CD14-positive monocyte (primary cell): ENCODE data around the gene HUNK. TPM values are rescaled to one million over a fixed set of nuclear protein-coding genes. Genes with fewer than 3 reads are reported as not detected.

ENCODE experiments used
- DNase-seq, 3 donors: peaks; one replicate each; pipeline ENCODE4 v3.0.0-alpha.2; 2011 to 2022
- H2AFZ ChIP-seq: 2 replicates; pipeline ENCODE4 v1.6.0; 2012; ENCODE audit warnings: mild to moderate bottlenecking, low read depth, low read length, inconsistent platforms; ENCODE audit not compliant: insufficient read depth, poor library complexity, severe bottlenecking
- H3K27ac ChIP-seq, 2 donors: 1 replicate in 1 of 2; 2 replicates in 1 of 2; pipeline ENCODE4 v1.5.1; 2012 to 2013; ENCODE audit warnings: low read length in 2 of 2, control low read depth in 1 of 2, inconsistent platforms in 1 of 2, low read depth in 1 of 2, mild to moderate bottlenecking in 1 of 2
- H3K27me3 ChIP-seq, 2 donors: one replicate each; pipeline versions ENCODE4 v1.6.0 to v1.6.1; 2011 to 2013; ENCODE audit warnings: low read length in 2 of 2; ENCODE audit not compliant: control insufficient read depth in 2 of 2, insufficient read depth in 2 of 2
- H3K36me3 ChIP-seq, 2 donors: replicated peaks in 1 of 2; 1 replicate in 1 of 2; 2 replicates in 1 of 2; pipeline versions ENCODE4 v1.5.1 to v1.6.1; 2012 to 2013; ENCODE audit warnings: low read length in 2 of 2, control low read depth in 1 of 2, inconsistent platforms in 1 of 2, mild to moderate bottlenecking in 1 of 2; ENCODE audit not compliant: insufficient read depth in 2 of 2, control insufficient read depth in 1 of 2
- H3K4me1 ChIP-seq, 2 donors: 1 replicate in 1 of 2; 2 replicates in 1 of 2; pipeline versions ENCODE4 v1.5.1 to v1.6.1; 2012 to 2013; ENCODE audit warnings: low read length in 2 of 2, control low read depth in 1 of 2, inconsistent platforms in 1 of 2, mild to moderate bottlenecking in 1 of 2, moderate library complexity in 1 of 2; ENCODE audit not compliant: insufficient read depth in 2 of 2, control insufficient read depth in 1 of 2
- H3K4me2 ChIP-seq: replicated peaks from 2 replicates; pipeline ENCODE3; 2012; ENCODE audit warnings: low read length, moderate library complexity, mild to moderate bottlenecking; ENCODE audit not compliant: poor library complexity, severe bottlenecking; ENCODE audit errors: extremely low read depth
- H3K4me3 ChIP-seq, 3 experiments: fragments of 200-600 bp in 1 of 3; sonication (generic) in 1 of 3; replicated peaks in 1 of 3; 1 replicate in 2 of 3; 2 replicates in 1 of 3; pipeline ENCODE4 v1.5.1; 2011 to 2013; ENCODE audit warnings: low read length in 3 of 3, mild to moderate bottlenecking in 3 of 3, control low read depth in 2 of 3, low read depth in 2 of 3, inconsistent platforms in 1 of 3, moderate library complexity in 1 of 3
- H3K79me2 ChIP-seq: 2 replicates; pipeline ENCODE4 v1.6.0; 2012; ENCODE audit warnings: mild to moderate bottlenecking, control low read depth, inconsistent platforms, low read length, moderate library complexity; ENCODE audit not compliant: insufficient read depth
- H3K9ac ChIP-seq: 2 replicates; pipeline ENCODE4 v1.6.0; 2017; ENCODE audit warnings: low read length, mild to moderate bottlenecking; ENCODE audit not compliant: insufficient read depth, poor library complexity, severe bottlenecking
- H3K9me3 ChIP-seq, 2 donors: replicated peaks in 1 of 2; 1 replicate in 1 of 2; 2 replicates in 1 of 2; pipeline versions ENCODE4 v1.5.1 to v1.6.1; 2012 to 2013; ENCODE audit warnings: low read length in 2 of 2, control low read depth in 1 of 2; ENCODE audit not compliant: control insufficient read depth in 1 of 2, insufficient read depth in 1 of 2
- H4K20me1 ChIP-seq: 2 replicates; pipeline ENCODE4 v1.6.0; 2012; ENCODE audit warnings: mild to moderate bottlenecking, low read length, control low read depth, moderate library complexity; ENCODE audit not compliant: insufficient read depth
- H3K27ac Mint-ChIP-seq, 7 donors: one replicate each; pipeline ENCODE4 v1.8.0; 2020; ENCODE audit warnings: mild to moderate bottlenecking in 7 of 7, mixed read lengths in 7 of 7, moderate library complexity in 6 of 7, inconsistent platforms in 2 of 7
- H3K27me3 Mint-ChIP-seq, 3 donors: one replicate each; pipeline ENCODE4 v1.8.0; 2021 to 2022; ENCODE audit warnings: low read depth in 3 of 3, mild to moderate bottlenecking in 3 of 3, mixed read lengths in 3 of 3, moderate library complexity in 3 of 3, inconsistent platforms in 1 of 3
- H3K36me3 Mint-ChIP-seq, 2 donors: one replicate each; pipeline ENCODE4 v1.8.0; 2020; ENCODE audit warnings: mixed read lengths in 2 of 2, inconsistent platforms in 1 of 2, mild to moderate bottlenecking in 1 of 2
- H3K4me1 Mint-ChIP-seq: one replicate; pipeline ENCODE4 v1.8.0; 2020; ENCODE audit warnings: mild to moderate bottlenecking, mixed read lengths
- H3K4me3 Mint-ChIP-seq, 2 donors: one replicate each; pipeline ENCODE4 v1.8.0; 2020; ENCODE audit warnings: mild to moderate bottlenecking in 2 of 2, mixed read lengths in 2 of 2, moderate library complexity in 1 of 2
- H3K9me3 Mint-ChIP-seq, 7 donors: one replicate each; pipeline ENCODE4 v1.8.0; 2020 to 2022; ENCODE audit warnings: mixed read lengths in 7 of 7, mild to moderate bottlenecking in 6 of 7, moderate library complexity in 6 of 7, inconsistent platforms in 2 of 7
- CTCF ChIP-seq: fragments of 200-600 bp; IDR thresholded peaks from one replicate; pipeline ENCODE4 v1.8.0; 2022; ENCODE audit warnings: antibody characterized with exemption, mild to moderate bottlenecking
- WGBS: methylation state at CpG from one replicate; pipeline ENCODE4 v1.1.5; 2013; ENCODE audit warnings: missing lambda C conversion rate; ENCODE audit not compliant: insufficient coverage; 5-methylcytosine and 5-hydroxymethylcytosine counted together
- intact Hi-C, 2 donors: fragments of 100-400 bp; cut with micrococcal nuclease; formaldehyde crosslinking; loops; one replicate each; pipeline versions ENCODE4 v1.15.0 to v1.15.1; 2023
- polyA plus RNA-seq, 3 donors: library from polyadenylated mRNA; depleted of rRNA in 1 of 3; unstranded in 2 of 3; stranded (reverse) in 1 of 3; fragments of 300-500 nt in 2 of 3; fragments of >200 nt in 1 of 3; fragmentation: Illumina TruSeq in 2 of 3; gene quantifications; 1 replicate in 2 of 3; 2 replicates in 1 of 3; pipeline ENCODE4 v1.2.3, GENCODE V29; 2012 to 2021

HUNK gene
- polyA plus RNA-seq, 3 donors: not detected

GRCh38 chr21:31860851-31861250 lies 12.0 kb upstream of the HUNK start:
- H2AFZ ChIP-seq: no peak overlapping the region
- no peak overlapping the region for H3K27ac Mint-ChIP-seq
- no peak for DNase-seq
- no peaks in the 10 kb centered on the region for H3K36me3 ChIP-seq
- H4K20me1 ChIP-seq: no peaks in the 10 kb centered on the region
- no peaks in the 10 kb centered on the region for H3K4me1 ChIP-seq
- H3K4me2 ChIP-seq: no peak overlapping the region
- H3K4me3 Mint-ChIP-seq: no peak overlapping the region
- no peaks in the 10 kb centered on the region for H3K27me3 ChIP-seq
- H3K27me3 Mint-ChIP-seq: peaks cover 6 to 10% (median 8%) of the 10 kb centered on the region in 3 donors
- peaks cover 0 to 4% (median 0%) of the 10 kb centered on the region in 7 donors for H3K9me3 Mint-ChIP-seq
- H3K9me3 ChIP-seq: peaks cover 0 to 3% of the 10 kb centered on the region in 2 donors
- no peaks in the 10 kb centered on the region for H3K36me3 Mint-ChIP-seq
- TF ChIP-seq CTCF: no peak
- no peaks in the 10 kb centered on the region for H3K4me1 Mint-ChIP-seq
- H3K79me2 ChIP-seq: no peaks in the 10 kb centered on the region
- H3K27ac ChIP-seq: no peak overlapping the region
- 96% methylated on average over 3 of the region's 3 CpGs for WGBS
- intact Hi-C loops: loop anchor here in 1 of 2 donors (10.0 kb wide), 1 partner anchor 744 kb away; no protein-coding TSS in a partner anchor
- H3K9ac ChIP-seq: no peak overlapping the region
- no peak overlapping the region for H3K4me3 ChIP-seq

GRCh38 chr21:31862078-31862477 lies 10.7 kb upstream of the HUNK start:
- WGBS: 100% methylated on average over 3 of the region's 7 CpGs
- Histone ChIP-seq H3K79me2 (no peaks in the 10 kb centered on the region), H3K4me3 (no peak overlapping the region), H3K36me3 (no peaks in the 10 kb centered on the region), H3K27me3 (no peaks in the 10 kb centered on the region), H3K9me3 (peaks cover 0 to 3% of the 10 kb centered on the region in 2 donors), H3K4me1 (no peaks in the 10 kb centered on the region), H3K4me2 (no peak overlapping the region), H3K27ac (no peak overlapping the region), H3K9ac (no peak overlapping the region), H2AFZ (no peak overlapping the region), H4K20me1 (no peaks in the 10 kb centered on the region)
- TF ChIP-seq CTCF: no peak
- H3K27ac Mint-ChIP-seq: no peak overlapping the region
- no peak for DNase-seq
- peaks cover 4 to 10% (median 8%) of the 10 kb centered on the region in 3 donors for H3K27me3 Mint-ChIP-seq
- H3K36me3 Mint-ChIP-seq: no peaks in the 10 kb centered on the region
- peaks cover 0 to 4% (median 0%) of the 10 kb centered on the region in 7 donors for H3K9me3 Mint-ChIP-seq
- H3K4me1 Mint-ChIP-seq: no peaks in the 10 kb centered on the region
- intact Hi-C loops: loop anchor here in 1 of 2 donors (10.0 kb wide), 1 partner anchor 743 kb away; no protein-coding TSS in a partner anchor
- H3K4me3 Mint-ChIP-seq: no peak overlapping the region
